GM19324 (cell line): ENCODE measurements around the gene SLC16A8.
"Not testable (repeated sequence)": the region's sequence is repeated elsewhere in the genome, so short reads cannot be mapped to it uniquely, and the experiment has no call there.

Experiments
- ATAC-seq: cut with Tn5 transposase; IDR thresholded peaks from one replicate; pipeline ENCODE4 v1.9.1; 2021; ENCODE audit warnings: mild to moderate bottlenecking, moderate library complexity; ENCODE audit not compliant: unreplicated experiment, low FRiP score

Gene SLC16A8

GRCh38 chr22:38051261-38051660, 32.7 kb downstream of the SLC16A8 start:
- ATAC-seq, result no peak

GRCh38 chr22:38050720-38051119, 33.3 kb downstream of the SLC16A8 start:
- no peak for ATAC-seq

- ATAC-seq, result no peak
Observed at GRCh38 chr22:38049812-38050619, 34.0 kb downstream of the SLC16A8 start.

- ATAC-seq, result no peak
Observed at GRCh38 chr22:38046070-38046748, 37.8 kb downstream of the SLC16A8 start.

- no peak for ATAC-seq
Observed at GRCh38 chr22:38043151-38044039, 40.6 kb downstream of the SLC16A8 start.

- no peak for ATAC-seq
Observed at GRCh38 chr22:38042488-38042790, 41.5 kb downstream of the SLC16A8 start.

GRCh38 chr22:38041760-38042487, 42.1 kb downstream of the SLC16A8 start:
- ATAC-seq, result no peak

GRCh38 chr22:38040953-38041759, 42.8 kb downstream of the SLC16A8 start:
- ATAC-seq, result no peak

- no peak for ATAC-seq
Observed at GRCh38 chr22:38038890-38039812, 44.8 kb downstream of the SLC16A8 start.

GRCh38 chr22:38038426-38038825, 45.6 kb downstream of the SLC16A8 start:
- no peak for ATAC-seq

- not testable (repeated sequence) for ATAC-seq
Observed at GRCh38 chr22:38037367-38038150, 46.4 kb downstream of the SLC16A8 start.

- no peak for ATAC-seq
Observed at GRCh38 chr22:38036392-38037062, 47.5 kb downstream of the SLC16A8 start.

GRCh38 chr22:38035530-38035885, 48.5 kb downstream of the SLC16A8 start:
- no peak for ATAC-seq

- ATAC-seq, result no peak
Observed at GRCh38 chr22:38034884-38035529, 49.0 kb downstream of the SLC16A8 start.

GRCh38 chr22:38034278-38034882, 49.6 kb downstream of the SLC16A8 start:
- no peak for ATAC-seq

GRCh38 chr22:38033522-38034277, 50.3 kb downstream of the SLC16A8 start:
- no peak for ATAC-seq
